Upper lobe of left lung (tissue), 4 donors: Measurements from ENCODE around the gene FBXL15.

Experiments
- CTCF ChIP-seq, 6 experiments: fragments of 450-650 bp in 4 of 6; fragments of 200-600 bp in 2 of 6; sonication (generic) in 2 of 6; IDR thresholded peaks; one replicate each; pipeline ENCODE4 v1.5.1; 2016 to 2019; ENCODE audit warnings: antibody characterized with exemption in 6 of 6
- EP300 ChIP-seq, 4 donors: sonication (generic); formaldehyde crosslinking; IDR thresholded peaks; one replicate each; pipeline ENCODE4 v1.5.1; 2017; ENCODE audit warnings: antibody characterized with exemption in 4 of 4, control low read depth in 2 of 4
- POLR2A ChIP-seq, 4 donors: fragments of 450-650 bp; IDR thresholded peaks; one replicate each; pipeline ENCODE4 v1.5.1; 2016 to 2017; ENCODE audit warnings: antibody characterized with exemption in 4 of 4, mild to moderate bottlenecking in 2 of 4

GRCh38 chr10:102435133-102435497 lies 14.5 kb downstream of the FBXL15 start:
- TF ChIP-seq CTCF (IDR thresholded peaks at IDR 0.05) (no peak), POLR2A (IDR thresholded peaks at IDR 0.05) (no peak), EP300 (IDR thresholded peaks at IDR 0.05) (no peak)
